ENCODE data around the gene YWHAG.
"Not testable (repeated sequence)": the region's sequence is repeated elsewhere in the genome, so short reads cannot be mapped to it uniquely, and the experiment has no call there.

The YWHAG gene

DNA sequence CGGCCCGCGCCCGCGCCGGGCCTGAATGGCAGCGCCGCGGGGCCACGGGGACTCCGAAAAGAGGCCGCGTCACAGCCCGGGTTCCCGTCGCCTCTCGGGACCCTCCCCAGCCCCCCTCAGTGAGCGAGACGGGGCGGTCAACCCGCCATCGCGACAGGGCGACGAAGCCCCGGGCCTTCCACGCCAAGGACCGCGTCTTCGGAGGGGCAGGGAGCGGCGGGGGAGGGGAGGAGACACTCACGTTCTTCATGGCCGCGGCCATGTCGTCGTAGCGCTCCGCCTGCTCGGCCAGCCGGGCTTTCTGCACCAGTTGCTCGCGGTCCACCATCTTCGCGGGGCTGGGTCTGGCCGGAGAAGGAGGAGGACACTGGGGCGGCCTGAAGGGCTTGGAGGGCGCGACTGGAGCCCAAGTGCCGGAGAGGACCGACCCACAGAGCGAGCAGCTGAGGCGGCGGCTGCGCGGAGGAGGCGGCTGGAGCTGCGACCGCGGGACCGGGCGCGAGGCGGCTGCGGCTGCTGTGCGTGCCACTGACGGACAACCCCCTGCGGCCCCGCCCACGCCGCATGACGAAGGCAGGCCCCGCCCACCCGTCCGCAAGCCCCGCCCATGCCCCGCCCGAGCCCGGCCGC, at the start of gene YWHAG:
YWHAG (minus strand) TSS at position 511 of the 630 bp plus-strand sequence; CDS start at position 328, 183 bp downstream.
- DNase-seq, result peak; percentile 94 to 98 (median 97)

DNA sequence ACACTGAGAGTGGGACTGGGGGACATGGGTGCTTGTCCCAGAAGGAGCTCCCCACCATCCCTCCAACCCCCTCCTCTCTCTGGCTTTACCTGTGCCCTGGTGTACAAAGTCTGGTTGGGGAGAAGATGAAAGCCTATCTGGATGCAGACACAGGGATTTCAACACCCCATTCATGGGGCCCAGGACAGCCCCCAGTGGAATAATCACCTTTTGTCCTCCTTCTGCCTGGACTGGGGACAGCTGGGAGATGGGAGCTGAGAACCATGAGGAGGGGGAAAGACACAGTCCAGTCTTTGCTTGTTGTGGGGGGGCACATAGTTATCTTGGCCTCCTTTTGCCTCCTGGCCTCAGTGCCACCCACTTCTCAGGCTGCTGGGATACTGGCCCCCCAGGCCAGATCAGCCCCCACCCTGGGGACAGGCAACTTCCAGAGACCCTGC, 49.4 kb upstream of the YWHAG start:
- no peak for DNase-seq

GRCh38 chr7:76407718-76408117, 48.9 kb upstream of the YWHAG start:
- no peak for DNase-seq

- no peak for DNase-seq
Measured at GRCh38 chr7:76405738-76406137, 46.9 kb upstream of the YWHAG start.

DNA sequence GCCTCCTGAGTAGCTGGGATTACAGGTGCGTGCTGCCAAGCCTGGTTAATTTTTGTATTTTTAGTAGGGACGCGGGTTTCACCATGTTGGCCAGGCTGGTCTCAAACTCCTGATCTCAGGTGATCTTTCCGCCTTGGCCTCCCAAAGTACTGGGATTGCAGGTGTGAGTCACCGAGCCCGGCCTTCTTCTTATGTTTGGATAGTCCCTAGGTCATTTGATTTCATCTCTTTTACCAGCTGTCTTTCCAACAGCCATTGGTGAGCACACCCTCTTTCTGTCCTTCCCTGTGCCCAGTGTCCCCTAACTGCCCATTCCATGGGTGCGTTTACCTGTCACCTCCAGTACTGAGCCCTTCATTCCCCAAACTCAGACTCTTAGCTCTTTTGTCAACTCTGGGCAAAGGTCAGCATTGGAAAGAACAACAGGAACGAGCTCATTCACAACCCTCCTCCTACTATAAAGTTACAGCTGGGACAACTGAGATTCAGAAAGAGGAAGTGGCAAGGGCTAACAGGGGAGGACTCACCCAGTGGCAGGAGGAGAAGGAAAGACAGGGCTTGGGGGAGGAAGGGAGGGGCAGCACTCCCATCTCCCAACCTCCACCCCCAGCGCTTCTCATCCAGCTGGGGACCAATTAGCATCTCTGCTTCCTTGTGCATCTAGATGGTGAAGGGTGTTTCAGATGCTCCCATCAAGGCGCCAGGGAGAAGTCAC, 45.1 kb upstream of the YWHAG start:
- no peak for DNase-seq

- DNase-seq, result not testable (repeated sequence)
Measured at GRCh38 chr7:76403097-76403496, 44.3 kb upstream of the YWHAG start.

GRCh38 chr7:76400248-76400647, 41.5 kb upstream of the YWHAG start:
- no peak for DNase-seq

GRCh38 chr7:76397409-76398183, 38.8 kb upstream of the YWHAG start:
- DNase-seq, result peak; percentile 88 to 95 (median 90)

DNA sequence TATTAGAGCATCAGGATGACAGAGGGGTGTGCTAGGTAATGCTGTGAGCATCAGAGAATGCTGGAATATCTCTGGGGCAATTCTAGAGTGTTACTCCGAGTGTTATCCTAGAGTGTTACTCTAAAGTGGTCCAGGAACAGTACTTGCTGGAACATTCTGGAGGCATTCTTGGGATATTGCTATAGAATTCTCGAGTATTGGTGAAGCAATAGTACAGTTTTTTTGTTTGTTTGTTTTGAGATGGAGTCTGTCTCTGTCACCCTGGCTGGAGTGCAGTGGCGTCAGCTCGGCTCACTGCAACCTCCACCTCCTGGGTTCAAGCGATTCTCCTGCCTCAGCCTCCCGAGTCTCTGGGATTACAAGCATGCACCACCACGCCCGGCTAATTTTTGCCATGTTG, 38.1 kb upstream of the YWHAG start:
- no peak for DNase-seq

DNA sequence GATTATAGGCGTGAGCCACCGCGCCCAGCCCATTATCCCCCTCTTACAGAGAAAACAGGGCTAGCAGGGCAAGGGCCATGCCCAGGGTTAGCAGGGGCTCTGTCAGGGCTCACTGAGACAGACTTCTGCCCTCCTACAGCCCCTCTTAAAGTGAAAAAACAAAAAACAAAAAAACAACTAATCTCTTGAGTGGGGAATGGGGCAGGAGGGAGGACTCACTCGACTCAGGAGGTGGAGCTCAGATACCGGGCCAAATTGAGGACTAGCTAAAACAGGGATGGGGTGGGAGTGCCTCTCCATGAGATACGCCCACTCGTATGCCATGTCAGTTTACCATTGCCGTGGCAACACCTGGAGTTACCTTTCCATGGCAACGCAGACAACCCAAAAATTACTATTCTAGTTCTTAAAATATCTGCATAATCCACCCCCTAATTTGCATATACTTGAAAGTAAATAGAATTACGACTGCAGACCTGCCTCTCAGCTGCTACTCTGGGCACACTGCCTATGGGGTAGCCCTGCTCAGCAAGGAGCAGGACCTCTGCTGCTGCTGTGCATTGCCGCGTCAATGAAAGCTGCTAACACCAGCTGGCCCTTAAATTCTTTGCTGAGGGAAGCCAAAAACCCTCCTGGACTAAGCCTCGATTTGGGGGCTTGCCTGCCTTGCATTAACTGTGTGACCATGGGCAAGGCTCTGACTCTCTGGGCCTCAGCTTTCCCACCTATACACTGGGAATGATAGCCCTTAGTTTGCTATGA, 37.4 kb upstream of the YWHAG start:
- DNase-seq, result peak in 1 of 3 experiments; percentile 34

DNA sequence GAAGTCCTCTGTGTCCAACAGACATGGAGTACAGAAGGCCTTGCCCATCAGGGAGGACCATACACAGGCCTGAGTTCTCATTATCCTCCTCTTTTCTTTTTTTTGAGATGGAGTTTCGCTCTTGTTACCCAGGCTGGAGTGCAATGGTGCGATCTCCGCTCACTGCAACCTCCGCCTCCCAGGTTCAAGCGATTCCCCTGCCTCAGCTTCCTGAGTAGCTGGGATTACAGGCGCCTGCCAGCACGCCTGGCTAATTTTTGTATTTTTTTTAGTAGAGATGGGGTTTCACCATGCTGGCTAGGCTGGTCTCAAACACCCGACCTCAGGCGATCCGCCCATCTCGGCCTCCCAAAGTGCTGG, 36.8 kb upstream of the YWHAG start:
- not testable (repeated sequence) for DNase-seq

- DNase-seq, result no peak
Measured at GRCh38 chr7:76394957-76395356, 36.2 kb upstream of the YWHAG start.

DNA sequence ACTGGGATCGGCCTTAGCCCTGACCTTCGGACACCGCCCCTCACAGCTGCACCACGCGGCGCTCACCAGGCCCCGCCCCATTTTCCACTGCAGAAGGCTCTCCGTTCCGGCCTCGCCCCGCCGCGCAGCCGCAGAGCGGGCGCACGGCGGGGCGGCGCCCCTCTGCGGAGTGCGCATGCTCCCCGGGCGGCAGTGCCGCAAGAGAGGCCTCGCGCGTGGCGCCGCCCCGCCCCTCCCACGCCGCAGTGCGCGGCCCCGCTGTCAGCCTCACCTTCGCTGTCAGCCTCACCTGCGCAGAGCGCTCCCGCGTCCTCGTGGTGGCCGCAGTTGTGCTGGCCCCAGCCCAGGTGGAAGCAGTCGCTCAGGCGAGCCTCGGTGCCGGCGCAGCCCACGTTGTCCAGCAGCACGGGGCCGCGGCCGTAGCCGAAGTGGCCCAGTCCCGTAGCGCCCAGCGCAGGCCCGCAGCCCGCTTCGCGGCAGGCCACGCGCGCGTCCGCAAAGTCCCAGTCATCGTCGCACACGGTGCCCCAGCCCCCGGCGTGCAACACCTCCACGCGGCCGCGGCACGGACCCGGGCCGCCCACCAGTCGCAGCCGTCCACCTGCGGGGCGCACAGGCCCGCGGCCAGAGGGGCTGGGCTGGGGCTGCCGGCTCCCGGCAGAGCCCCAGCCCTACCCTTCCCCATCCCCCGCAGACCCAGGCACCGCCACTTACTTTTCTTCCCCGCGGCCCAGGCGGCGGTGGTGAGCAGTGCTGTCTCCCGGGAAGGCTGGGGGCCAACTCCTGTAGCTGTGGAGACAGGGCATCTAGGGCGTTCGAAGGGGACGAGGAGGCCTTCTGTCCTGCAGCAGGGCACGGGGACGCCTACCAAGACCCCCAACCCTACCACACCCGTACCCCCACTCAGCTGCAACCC, 34.6 kb upstream of the YWHAG start:
- DNase-seq, result peak; percentile 97 to 98 (median 98)

DNA sequence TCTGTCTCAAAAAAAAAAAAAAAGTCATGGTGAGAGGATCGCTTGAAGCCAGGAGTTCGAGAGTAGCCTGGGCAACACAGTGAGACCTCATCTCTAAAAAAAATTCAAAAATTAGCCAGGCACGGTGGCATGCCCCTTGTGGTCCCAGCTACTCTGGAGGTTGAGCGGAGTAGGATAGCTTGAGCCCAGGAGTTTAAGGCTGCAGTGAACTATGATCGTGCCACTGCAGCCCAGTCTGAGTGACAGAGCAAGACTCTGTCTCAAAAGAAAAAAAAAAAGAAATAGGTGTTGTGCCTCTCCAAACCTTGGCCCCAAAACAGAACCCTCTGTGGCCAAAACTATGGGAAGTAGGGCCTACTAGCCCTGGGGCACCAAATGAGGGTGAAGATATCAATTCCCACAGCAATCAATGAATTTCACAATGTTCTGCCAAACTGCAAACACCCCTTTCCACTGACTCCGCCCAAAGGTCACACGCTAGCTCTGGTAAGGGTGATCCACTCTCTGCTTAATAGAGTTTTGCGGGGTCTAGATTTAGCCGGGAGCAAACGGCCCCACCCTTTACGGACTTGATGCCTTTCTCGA, 33.8 kb upstream of the YWHAG start:
- DNase-seq, result no peak

DNA sequence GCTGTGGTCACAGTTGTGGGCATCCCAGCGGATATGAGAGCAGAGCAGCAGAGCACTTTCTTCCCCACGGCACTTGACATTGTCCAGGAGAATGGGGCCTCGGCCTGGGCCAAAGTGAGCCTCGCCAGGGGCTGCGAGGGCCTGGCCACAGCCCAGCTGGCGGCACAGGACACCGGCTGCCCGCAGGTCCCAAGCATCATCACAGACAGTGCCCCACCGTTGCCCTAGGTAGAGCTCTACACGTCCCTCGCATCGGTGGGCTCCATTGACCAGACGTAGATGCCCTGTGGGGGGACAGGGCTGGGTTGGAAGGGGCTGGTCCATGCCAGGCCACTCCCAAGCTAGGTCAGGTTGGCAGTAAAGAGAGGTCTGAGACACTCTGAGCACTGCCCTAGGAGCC, 31.3 kb upstream of the YWHAG start:
- DNase-seq, result no peak

DNA sequence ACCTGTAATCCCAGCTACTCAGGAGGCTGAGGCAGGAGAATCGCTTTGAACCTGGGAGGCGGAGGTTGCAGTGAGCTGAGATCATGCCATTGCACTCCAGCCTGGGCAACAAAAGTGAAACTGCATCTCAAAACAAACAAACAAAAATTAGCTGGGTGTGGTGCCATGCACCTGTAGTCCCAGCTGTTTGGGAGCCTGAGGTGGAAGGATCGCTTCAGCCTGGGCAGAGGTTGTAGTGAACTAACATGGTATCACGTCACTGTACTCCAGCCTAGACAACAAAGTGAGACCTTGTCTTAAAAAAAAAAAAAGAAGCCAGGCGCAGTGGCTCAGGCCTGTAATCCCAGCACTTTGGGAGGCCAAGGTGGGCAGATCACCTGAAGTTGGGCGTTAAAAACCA, 29.0 kb upstream of the YWHAG start:
- not testable (repeated sequence) for DNase-seq

DNA sequence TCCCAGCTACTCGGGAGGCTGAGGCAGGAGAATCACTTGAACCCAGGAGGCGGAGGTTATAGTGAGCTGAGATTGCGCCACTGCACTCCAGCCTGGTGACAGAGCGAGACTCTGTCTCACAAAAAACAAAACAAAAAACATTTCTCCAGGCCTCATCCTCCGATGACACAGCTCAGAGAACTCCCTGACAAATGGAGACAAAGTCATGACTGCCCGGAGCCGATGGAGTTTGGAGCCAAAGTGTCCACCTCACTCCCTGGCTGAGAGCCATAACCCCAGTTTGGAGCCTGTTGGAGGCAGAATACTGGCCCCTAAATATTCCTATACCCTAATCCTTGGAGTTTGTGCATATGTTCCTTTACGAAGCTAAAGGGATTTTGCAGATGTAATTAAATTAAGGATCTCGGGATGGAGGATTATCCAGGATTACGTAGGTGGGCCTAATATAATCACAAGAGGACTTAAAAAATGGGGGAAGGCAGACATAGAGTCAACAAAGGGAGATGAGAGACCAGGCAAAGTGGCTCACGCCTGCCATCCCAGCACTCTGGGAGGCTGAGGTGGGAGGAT, 28.0 kb upstream of the YWHAG start:
- DNase-seq, result no peak

GRCh38 chr7:76383089-76383944, 24.5 kb upstream of the YWHAG start:
- DNase-seq, result no peak

- no peak for DNase-seq
Measured at GRCh38 chr7:76381814-76382213, 23.0 kb upstream of the YWHAG start.

GRCh38 chr7:76380623-76380966, 21.8 kb upstream of the YWHAG start:
- no peak for DNase-seq

Measured in NCI-H1417 (cell line).